NB4 (cell line): ENCODE results near the gene KCNA2.

Source experiments
- DNase-seq: peaks from one replicate; pipeline ENCODE4 v3.0.0; 2010; ENCODE audit warnings: low read depth
- H3K4me3 ChIP-seq: one replicate; pipeline ENCODE4 v1.5.1; 2011; ENCODE audit warnings: mild to moderate bottlenecking, low read depth, low read length, moderate library complexity
- MYC ChIP-seq: IDR thresholded peaks from 2 replicates; pipeline ENCODE4 v1.6.1; 2011; ENCODE audit warnings: low read depth, low read length
- POLR2A ChIP-seq: IDR thresholded peaks from 2 replicates; pipeline ENCODE4 v1.6.1; 2011; ENCODE audit warnings: mild to moderate bottlenecking; ENCODE audit not compliant: insufficient read length; ENCODE audit errors: extremely low read depth
- TF ChIP-seq, protein P1 (sequence below): IDR thresholded peaks from one replicate; pipeline ENCODE4 v1.5.1; 2012; ENCODE audit warnings: low read depth, low read length
- TF ChIP-seq, protein P2 (sequence below): IDR thresholded peaks from 2 replicates; pipeline ENCODE4 v1.6.1; 2011; ENCODE audit warnings: low read depth, low read length

The KCNA2 gene

DNA sequence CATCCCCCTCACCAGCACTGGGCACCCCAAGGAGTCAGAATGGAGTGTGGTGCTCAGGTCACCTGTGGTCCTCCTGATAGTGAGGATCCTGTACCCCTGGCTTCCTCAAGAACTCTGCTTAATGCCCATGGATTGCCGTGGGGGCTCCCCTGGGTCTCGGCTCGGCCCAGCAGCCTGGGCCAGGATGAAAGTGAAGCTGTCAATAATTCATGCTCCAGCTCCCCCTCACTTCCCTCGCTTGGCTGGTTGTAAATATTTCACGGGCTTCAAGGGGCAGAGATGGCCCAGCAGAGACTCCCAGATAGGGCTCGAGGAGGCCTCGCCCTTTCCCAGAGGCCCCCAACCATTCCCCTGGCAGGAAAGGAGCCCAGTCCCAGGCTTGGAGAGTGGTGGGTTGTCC, 44.6 kb downstream of the KCNA2 start:
- no peak overlapping the region for H3K4me3 ChIP-seq
- TF ChIP-seq, protein P1, sequence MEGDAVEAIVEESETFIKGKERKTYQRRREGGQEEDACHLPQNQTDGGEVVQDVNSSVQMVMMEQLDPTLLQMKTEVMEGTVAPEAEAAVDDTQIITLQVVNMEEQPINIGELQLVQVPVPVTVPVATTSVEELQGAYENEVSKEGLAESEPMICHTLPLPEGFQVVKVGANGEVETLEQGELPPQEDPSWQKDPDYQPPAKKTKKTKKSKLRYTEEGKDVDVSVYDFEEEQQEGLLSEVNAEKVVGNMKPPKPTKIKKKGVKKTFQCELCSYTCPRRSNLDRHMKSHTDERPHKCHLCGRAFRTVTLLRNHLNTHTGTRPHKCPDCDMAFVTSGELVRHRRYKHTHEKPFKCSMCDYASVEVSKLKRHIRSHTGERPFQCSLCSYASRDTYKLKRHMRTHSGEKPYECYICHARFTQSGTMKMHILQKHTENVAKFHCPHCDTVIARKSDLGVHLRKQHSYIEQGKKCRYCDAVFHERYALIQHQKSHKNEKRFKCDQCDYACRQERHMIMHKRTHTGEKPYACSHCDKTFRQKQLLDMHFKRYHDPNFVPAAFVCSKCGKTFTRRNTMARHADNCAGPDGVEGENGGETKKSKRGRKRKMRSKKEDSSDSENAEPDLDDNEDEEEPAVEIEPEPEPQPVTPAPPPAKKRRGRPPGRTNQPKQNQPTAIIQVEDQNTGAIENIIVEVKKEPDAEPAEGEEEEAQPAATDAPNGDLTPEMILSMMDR: no peak
- TF ChIP-seq MYC (no peak), POLR2A (no peak)
- TF ChIP-seq, protein P2, sequence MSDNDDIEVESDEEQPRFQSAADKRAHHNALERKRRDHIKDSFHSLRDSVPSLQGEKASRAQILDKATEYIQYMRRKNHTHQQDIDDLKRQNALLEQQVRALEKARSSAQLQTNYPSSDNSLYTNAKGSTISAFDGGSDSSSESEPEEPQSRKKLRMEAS: no peak
- DNase-seq: no peak

GRCh38 chr1:110559157-110559556, 47.0 kb downstream of the KCNA2 start:
- peak; percentile 3 for DNase-seq
- TF ChIP-seq MYC (no peak), POLR2A (no peak)
- TF ChIP-seq, protein P2: no peak
- TF ChIP-seq, protein P1: no peak
- no peak overlapping the region for H3K4me3 ChIP-seq

- TF ChIP-seq, protein P2: no peak
- TF ChIP-seq MYC: no peak
- no peak for TF ChIP-seq POLR2A
- TF ChIP-seq, protein P1: no peak
- no peak overlapping the region for H3K4me3 ChIP-seq
- no peak for DNase-seq
These were observed 48.7 kb downstream of the KCNA2 start for GRCh38 chr1:110557481-110557880.

- no peak for DNase-seq
- no peak overlapping the region for H3K4me3 ChIP-seq
- TF ChIP-seq POLR2A: no peak
- TF ChIP-seq, protein P1: no peak
- TF ChIP-seq, protein P2: no peak
- no peak for TF ChIP-seq MYC
These were observed 49.7 kb downstream of the KCNA2 start for GRCh38 chr1:110556471-110556807.

DNA sequence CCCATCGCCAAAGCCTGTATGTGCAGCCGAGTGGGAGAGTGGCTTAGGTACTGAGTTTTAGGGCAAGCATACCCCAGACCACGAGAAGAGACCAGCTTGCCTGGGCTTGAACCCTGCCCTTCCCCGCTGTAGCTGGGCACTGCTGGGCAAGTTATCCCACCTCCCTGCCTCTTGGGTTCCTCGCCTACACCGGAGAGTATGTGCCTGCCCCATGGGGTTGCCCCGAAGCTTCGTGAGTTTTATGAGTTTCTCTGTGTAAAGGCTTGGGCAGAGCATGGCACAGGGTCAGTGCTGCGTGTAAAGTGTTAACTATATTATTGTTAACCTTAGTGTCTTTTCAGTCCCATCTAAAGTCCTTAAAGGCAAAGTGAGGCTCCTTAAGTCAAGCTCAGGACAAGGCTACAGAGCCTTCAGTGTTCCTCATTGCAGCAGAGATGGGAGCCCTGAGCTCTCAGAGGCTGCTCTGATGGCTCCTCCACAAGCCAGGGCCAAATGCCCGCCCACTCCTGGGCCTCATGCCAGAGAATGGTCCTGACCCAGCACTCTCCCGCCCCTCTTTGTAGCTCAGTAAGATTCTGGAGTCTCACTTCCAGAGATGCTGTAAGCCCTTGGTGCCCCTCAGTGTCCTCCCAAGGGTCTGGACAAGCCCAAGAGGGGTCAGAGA, 50.2 kb downstream of the KCNA2 start:
- H3K4me3 ChIP-seq: no peak overlapping the region
- no peak for DNase-seq
- TF ChIP-seq, protein P2: no peak
- TF ChIP-seq POLR2A: no peak
- TF ChIP-seq MYC: no peak
- TF ChIP-seq, protein P1: no peak
